RWPE1 (cell line): ENCODE measurements around the gene CCDC27.

ENCODE experiments used
- CTCF ChIA-PET: fragments of 350-600 bp; sonication (Branson Sonifier 250); formaldehyde crosslinking; extraction: SDS; loops from one replicate; lab custom pipeline; 2021; lab: Yijun Ruan, JAX
- POLR2A ChIA-PET: fragments of 400-600 bp; formaldehyde crosslinking; extraction: SDS; loops from one replicate; lab custom pipeline; 2020; ENCODE audit warnings: antibody characterized with exemption; ENCODE audit not compliant: low non-redundant PET; lab: Yijun Ruan, JAX
- DNase-seq: peaks from one replicate; pipeline ENCODE4 v3.0.0; 2012; ENCODE audit warnings: low spot score
- H3K27ac ChIP-seq: fragments of 450-650 bp; 2 replicates; pipeline ENCODE4 v1.5.1; 2017
- CTCF ChIP-seq: fragments of 450-650 bp; conservative IDR thresholded peaks from 2 replicates; pipeline ENCODE4 v1.5.1; 2017; ENCODE audit warnings: low read depth, mild to moderate bottlenecking

Gene CCDC27

GRCh38 chr1:3773572-3774275 lies 21.5 kb downstream of the CCDC27 start:
- CTCF ChIA-PET = no interaction called here

GRCh38 chr1:3774276-3774945 lies 22.2 kb downstream of the CCDC27 start:
- H3K27ac ChIP-seq = no peak overlapping the region; the same call in 1 of the 2 replicates
- POLR2A ChIA-PET = no interaction called here
- TF ChIP-seq CTCF = no peak
- DNase-seq = no peak
- CTCF ChIA-PET = no interaction called here

More at GRCh38 chr1:3773572-3774275, 21.5 kb downstream of the CCDC27 start:
- TF ChIP-seq CTCF = no peak
- POLR2A ChIA-PET = no interaction called here
- DNase-seq = no peak
- H3K27ac ChIP-seq = peak overlapping the region; percentile 42

- CTCF ChIA-PET = interaction anchor here (0.6 kb wide), 1 partner anchor 61 kb away, joined by 4 read pairs; no protein-coding TSS in a partner anchor
- POLR2A ChIA-PET = no interaction called here
- no peak for TF ChIP-seq CTCF
- DNase-seq = no peak
- no peak overlapping the region for H3K27ac ChIP-seq
Observed at GRCh38 chr1:3774946-3775489, 22.8 kb downstream of the CCDC27 start.

- peak; percentile 50 for TF ChIP-seq CTCF
- ChIA-PET CTCF (interaction anchor here (0.6 kb wide), 2 partner anchors 60 to 1188 kb away, joined by 3 to 4 read pairs; no protein-coding TSS in a partner anchor), POLR2A (no interaction called here)
- H3K27ac ChIP-seq = peak overlapping the region; percentile 25
- DNase-seq = peak; percentile 51
Observed at GRCh38 chr1:3775490-3776230, 23.4 kb downstream of the CCDC27 start.

GRCh38 chr1:3776231-3776961 lies 24.1 kb downstream of the CCDC27 start:
- H3K27ac ChIP-seq = peak overlapping the region; percentile 25
- ChIA-PET CTCF (no interaction called here), POLR2A (no interaction called here)
- DNase-seq = no peak
- TF ChIP-seq CTCF = no peak
